ENCODE results near the gene PIP4K2A. TPM values are rescaled to one million over a fixed set of nuclear protein-coding genes. Genes with fewer than 3 reads are reported as not detected.

Gene PIP4K2A
- total RNA-seq, 1 experiment from 2014 or later = 24.2 TPM

GRCh38 chr10:22610610-22611009 lies 103.8 kb downstream of the PIP4K2A start:
- TF ChIP-seq CTCF (IDR thresholded peaks at IDR 0.05; ENCODE audit: unreplicated experiment) = no peak
- BruUV-seq (replicated peaks) = no TSS peak
- H3K27ac Mint-ChIP-seq (ENCODE audit: unreplicated experiment) = no peak overlapping the region
- CTCF ChIA-PET = no interaction called here
- H3K9me3 Mint-ChIP-seq (ENCODE audit: low read depth, unreplicated experiment) = no peaks in the 10 kb centered on the region
- intact Hi-C loops (cut with micrococcal nuclease; ENCODE audit: unreplicated experiment) = no loop called here
- no peak for DNase-seq
- no peaks in the 10 kb centered on the region for H3K27me3 Mint-ChIP-seq (ENCODE audit: unreplicated experiment)
- peaks cover 13% of the 10 kb centered on the region for H3K36me3 Mint-ChIP-seq (ENCODE audit: insufficient read depth, unreplicated experiment)
- H3K4me3 Mint-ChIP-seq (ENCODE audit: low read depth, unreplicated experiment) = no peak overlapping the region
- H3K4me1 Mint-ChIP-seq (ENCODE audit: low read depth, unreplicated experiment) = peaks cover 18% of the 10 kb centered on the region

GRCh38 chr10:22609719-22610465 lies 104.5 kb downstream of the PIP4K2A start:
- no TSS peak for BruUV-seq (replicated peaks)
- DNase-seq = no peak
- CTCF ChIA-PET = no interaction called here
- TF ChIP-seq CTCF (IDR thresholded peaks at IDR 0.05; ENCODE audit: unreplicated experiment) = no peak
- no peak overlapping the region for H3K27ac Mint-ChIP-seq (ENCODE audit: unreplicated experiment)
- intact Hi-C loops (cut with micrococcal nuclease; ENCODE audit: unreplicated experiment) = no loop called here
- H3K4me3 Mint-ChIP-seq (ENCODE audit: low read depth, unreplicated experiment) = no peak overlapping the region
- peaks cover 16% of the 10 kb centered on the region for H3K4me1 Mint-ChIP-seq (ENCODE audit: low read depth, unreplicated experiment)
- no peaks in the 10 kb centered on the region for H3K27me3 Mint-ChIP-seq (ENCODE audit: unreplicated experiment)
- H3K9me3 Mint-ChIP-seq (ENCODE audit: low read depth, unreplicated experiment) = no peaks in the 10 kb centered on the region
- H3K36me3 Mint-ChIP-seq (ENCODE audit: insufficient read depth, unreplicated experiment) = peaks cover 13% of the 10 kb centered on the region

GRCh38 chr10:22609251-22609650 lies 105.1 kb downstream of the PIP4K2A start:
- Mint-ChIP-seq H3K27me3 (ENCODE audit: unreplicated experiment) (no peaks in the 10 kb centered on the region), H3K9me3 (ENCODE audit: low read depth, unreplicated experiment) (no peaks in the 10 kb centered on the region), H3K4me3 (ENCODE audit: low read depth, unreplicated experiment) (no peak overlapping the region), H3K36me3 (ENCODE audit: insufficient read depth, unreplicated experiment) (peaks cover 13% of the 10 kb centered on the region), H3K4me1 (ENCODE audit: low read depth, unreplicated experiment) (peaks cover 16% of the 10 kb centered on the region), H3K27ac (ENCODE audit: unreplicated experiment) (no peak overlapping the region)
- TF ChIP-seq CTCF (IDR thresholded peaks at IDR 0.05; ENCODE audit: unreplicated experiment) = no peak
- intact Hi-C loops (cut with micrococcal nuclease; ENCODE audit: unreplicated experiment) = no loop called here
- no TSS peak for BruUV-seq (replicated peaks)
- CTCF ChIA-PET = no interaction called here
- DNase-seq = no peak

- intact Hi-C loops (cut with micrococcal nuclease; ENCODE audit: unreplicated experiment) = no loop called here
- CTCF ChIA-PET = no interaction called here
- Mint-ChIP-seq H3K9me3 (ENCODE audit: low read depth, unreplicated experiment) (no peaks in the 10 kb centered on the region), H3K27me3 (ENCODE audit: unreplicated experiment) (no peaks in the 10 kb centered on the region), H3K36me3 (ENCODE audit: insufficient read depth, unreplicated experiment) (peaks cover 7% of the 10 kb centered on the region), H3K4me1 (ENCODE audit: low read depth, unreplicated experiment) (peaks cover 5% of the 10 kb centered on the region), H3K27ac (ENCODE audit: unreplicated experiment) (no peak overlapping the region), H3K4me3 (ENCODE audit: low read depth, unreplicated experiment) (no peak overlapping the region)
- TF ChIP-seq CTCF (IDR thresholded peaks at IDR 0.05; ENCODE audit: unreplicated experiment) = no peak
- BruUV-seq (replicated peaks) = no TSS peak
- DNase-seq = no peak
Observed at GRCh38 chr10:22607261-22607660, 107.1 kb downstream of the PIP4K2A start.

All from Calu3 (cell line).